ENCODE results near the gene AK1. TPM values are rescaled to one million over a fixed set of nuclear protein-coding genes. Genes with fewer than 3 reads are reported as not detected.
A peak's percentile ranks its signal among the peaks of the same experiment; 100 is the strongest.

The AK1 gene
- total and polyA plus RNA-seq, 2 of the 13 experiments (the other 11 are each of a cell fraction or from before 2014, with no cell fraction given) = 19.1 to 32.8 TPM

DNA sequence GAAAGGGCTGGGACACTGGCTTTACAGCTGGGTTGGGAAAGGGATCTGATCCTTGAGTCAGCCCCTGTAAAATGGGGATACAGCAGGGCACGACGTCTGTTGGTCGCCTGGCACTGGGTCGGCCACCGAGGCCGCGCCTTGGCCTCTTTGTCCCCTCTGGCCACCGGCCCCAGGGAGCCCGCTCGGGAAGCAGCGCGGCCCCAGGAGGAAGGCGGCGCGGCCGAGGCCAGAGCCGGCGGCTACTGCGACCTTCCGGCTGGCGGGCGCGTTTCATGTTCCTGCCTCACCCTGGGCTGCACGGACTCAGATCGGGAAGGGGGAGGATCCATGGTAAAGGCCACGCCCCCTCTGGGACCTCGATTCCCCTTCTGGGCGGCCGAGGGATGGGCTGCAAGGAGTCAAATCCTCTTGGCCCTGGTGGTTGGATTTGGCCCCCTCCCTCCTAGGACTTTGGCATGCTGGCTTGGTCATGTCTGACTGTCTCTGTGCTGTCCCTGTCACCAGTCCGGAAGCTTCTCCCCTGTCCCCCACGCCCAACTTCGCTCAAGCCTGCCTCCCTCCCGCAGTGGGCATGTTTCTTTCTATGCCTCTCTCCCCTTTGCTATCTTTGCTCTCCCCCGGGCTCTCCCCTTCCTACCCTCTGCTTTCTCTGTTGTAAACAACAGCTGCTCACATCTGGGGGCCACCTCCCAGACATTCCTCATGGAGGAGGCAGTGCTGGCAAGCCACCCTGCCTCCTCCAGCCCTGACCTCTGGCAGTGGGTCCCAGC is 49.0 kb downstream of the AK1 start (continued):
- TF ChIP-seq ZSCAN20 (CRISPR knock-in tag; IDR thresholded peaks at IDR 0.05; ENCODE audit: borderline replicate concordance) (no peak), RBAK (CRISPR knock-in tag; IDR thresholded peaks at IDR 0.05) (peak; percentile 78; the same call in 1 of the 2 replicates), ZNF776 (CRISPR knock-in tag; IDR thresholded peaks at IDR 0.05) (no peak), REXO4 (CRISPR knock-in tag; IDR thresholded peaks at IDR 0.05; ENCODE audit: borderline replicate concordance) (no peak), SNRNP70 (IDR thresholded peaks at IDR 0.05; ENCODE audit: low read depth, low read length) (no peak), ADNP (CRISPR knock-in tag; IDR thresholded peaks at IDR 0.05) (no peak), GATAD2A (CRISPR knock-in tag; IDR thresholded peaks at IDR 0.05) (no peak), MIER3 (CRISPR knock-in tag; IDR thresholded peaks at IDR 0.05; ENCODE audit: borderline replicate concordance) (peak; percentile 47; the same call in 1 of the 2 replicates), WIZ (CRISPR knock-in tag; IDR thresholded peaks at IDR 0.05) (no peak)
- TF ChIP-seq, protein P1, sequence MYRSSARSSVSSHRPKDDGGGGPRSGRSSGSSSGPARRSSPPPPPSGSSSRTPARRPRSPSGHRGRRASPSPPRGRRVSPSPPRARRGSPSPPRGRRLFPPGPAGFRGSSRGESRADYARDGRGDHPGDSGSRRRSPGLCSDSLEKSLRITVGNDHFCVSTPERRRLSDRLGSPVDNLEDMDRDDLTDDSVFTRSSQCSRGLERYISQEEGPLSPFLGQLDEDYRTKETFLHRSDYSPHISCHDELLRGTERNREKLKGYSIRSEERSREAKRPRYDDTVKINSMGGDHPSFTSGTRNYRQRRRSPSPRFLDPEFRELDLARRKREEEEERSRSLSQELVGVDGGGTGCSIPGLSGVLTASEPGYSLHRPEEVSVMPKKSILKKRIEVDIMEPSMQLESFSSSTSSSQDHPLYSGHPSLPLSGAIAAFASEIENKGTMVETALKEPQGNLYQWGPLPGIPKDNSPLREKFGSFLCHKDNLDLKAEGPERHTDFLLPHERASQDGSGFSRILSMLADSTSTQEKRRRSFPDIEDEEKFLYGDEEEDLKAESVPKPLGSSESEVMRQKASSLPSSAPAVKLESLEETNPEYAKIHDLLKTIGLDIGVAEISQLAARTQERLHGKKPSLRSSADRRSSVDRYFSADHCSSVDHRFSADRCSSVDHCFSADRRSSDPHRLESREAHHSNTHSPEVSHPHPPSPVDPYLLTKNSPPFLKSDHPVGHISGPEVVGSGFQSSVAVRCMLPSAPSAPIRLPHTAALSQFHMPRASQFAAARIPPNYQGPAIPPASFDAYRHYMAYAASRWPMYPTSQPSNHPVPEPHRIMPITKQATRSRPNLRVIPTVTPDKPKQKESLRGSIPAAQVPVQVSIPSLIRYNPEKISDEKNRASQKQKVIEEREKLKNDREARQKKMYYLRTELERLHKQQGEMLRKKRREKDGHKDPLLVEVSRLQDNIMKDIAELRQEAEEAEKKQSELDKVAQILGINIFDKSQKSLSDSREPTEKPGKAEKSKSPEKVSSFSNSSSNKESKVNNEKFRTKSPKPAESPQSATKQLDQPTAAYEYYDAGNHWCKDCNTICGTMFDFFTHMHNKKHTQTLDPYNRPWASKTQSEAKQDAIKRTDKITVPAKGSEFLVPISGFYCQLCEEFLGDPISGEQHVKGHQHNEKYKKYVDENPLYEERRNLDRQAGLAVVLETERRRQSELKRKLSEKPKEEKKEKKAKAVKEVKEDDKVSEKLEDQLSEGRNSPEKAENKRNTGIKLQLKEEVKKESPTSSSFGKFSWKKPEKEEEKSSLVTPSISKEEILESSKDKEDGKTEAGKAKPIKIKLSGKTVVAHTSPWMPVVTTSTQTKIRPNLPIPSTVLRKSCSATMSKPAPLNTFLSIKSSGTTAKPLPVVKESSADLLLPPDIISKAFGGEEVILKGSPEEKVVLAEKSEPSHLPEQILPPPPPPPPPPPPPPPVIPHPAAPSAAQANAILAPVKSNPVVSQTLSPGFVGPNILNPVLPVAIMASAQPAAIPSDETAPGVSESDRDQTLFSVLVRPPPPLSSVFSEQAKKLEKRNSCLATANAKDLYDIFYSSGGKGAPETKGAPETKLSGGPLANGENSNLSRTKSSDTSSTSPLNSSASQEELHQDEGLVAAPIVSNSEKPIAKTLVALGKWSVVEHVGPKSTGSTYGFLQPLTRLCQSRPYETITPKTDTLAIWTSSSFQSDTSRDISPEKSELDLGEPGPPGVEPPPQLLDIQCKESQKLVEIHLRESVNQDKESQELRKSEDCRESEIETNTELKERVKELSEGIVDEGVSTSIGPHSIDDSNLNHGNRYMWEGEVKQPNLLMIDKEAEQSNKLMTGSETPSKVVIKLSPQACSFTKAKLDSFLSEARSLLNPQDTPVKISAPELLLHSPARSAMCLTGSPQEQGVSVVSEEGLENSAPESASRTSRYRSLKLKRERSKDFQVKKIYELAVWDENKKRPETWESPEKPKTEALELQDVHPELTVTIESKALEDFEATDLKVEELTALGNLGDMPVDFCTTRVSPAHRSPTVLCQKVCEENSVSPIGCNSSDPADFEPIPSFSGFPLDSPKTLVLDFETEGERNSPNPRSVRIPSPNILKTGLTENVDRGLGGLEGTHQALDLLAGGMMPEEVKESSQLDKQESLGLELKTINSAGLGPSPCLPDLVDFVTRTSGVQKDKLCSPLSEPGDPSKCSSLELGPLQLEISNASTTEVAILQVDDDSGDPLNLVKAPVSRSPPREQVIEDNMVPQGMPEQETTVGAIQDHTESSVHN (CRISPR knock-in tag; IDR thresholded peaks at IDR 0.05) = no peak
- TF ChIP-seq, protein P2, sequence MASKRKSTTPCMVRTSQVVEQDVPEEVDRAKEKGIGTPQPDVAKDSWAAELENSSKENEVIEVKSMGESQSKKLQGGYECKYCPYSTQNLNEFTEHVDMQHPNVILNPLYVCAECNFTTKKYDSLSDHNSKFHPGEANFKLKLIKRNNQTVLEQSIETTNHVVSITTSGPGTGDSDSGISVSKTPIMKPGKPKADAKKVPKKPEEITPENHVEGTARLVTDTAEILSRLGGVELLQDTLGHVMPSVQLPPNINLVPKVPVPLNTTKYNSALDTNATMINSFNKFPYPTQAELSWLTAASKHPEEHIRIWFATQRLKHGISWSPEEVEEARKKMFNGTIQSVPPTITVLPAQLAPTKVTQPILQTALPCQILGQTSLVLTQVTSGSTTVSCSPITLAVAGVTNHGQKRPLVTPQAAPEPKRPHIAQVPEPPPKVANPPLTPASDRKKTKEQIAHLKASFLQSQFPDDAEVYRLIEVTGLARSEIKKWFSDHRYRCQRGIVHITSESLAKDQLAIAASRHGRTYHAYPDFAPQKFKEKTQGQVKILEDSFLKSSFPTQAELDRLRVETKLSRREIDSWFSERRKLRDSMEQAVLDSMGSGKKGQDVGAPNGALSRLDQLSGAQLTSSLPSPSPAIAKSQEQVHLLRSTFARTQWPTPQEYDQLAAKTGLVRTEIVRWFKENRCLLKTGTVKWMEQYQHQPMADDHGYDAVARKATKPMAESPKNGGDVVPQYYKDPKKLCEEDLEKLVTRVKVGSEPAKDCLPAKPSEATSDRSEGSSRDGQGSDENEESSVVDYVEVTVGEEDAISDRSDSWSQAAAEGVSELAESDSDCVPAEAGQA (IDR thresholded peaks at IDR 0.05; ENCODE audit: low read depth) = no peak
- TF ChIP-seq, protein P2 (CRISPR knock-in tag; IDR thresholded peaks at IDR 0.05; ENCODE audit: borderline replicate concordance) = no peak
- TF ChIP-seq, protein P3, sequence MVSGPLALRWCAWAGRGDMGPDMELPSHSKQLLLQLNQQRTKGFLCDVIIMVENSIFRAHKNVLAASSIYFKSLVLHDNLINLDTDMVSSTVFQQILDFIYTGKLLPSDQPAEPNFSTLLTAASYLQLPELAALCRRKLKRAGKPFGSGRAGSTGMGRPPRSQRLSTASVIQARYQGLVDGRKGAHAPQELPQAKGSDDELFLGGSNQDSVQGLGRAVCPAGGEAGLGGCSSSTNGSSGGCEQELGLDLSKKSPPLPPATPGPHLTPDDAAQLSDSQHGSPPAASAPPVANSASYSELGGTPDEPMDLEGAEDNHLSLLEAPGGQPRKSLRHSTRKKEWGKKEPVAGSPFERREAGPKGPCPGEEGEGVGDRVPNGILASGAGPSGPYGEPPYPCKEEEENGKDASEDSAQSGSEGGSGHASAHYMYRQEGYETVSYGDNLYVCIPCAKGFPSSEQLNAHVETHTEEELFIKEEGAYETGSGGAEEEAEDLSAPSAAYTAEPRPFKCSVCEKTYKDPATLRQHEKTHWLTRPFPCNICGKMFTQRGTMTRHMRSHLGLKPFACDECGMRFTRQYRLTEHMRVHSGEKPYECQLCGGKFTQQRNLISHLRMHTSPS (CRISPR knock-in tag; IDR thresholded peaks at IDR 0.05; ENCODE audit: low read depth) = peak; percentile 35; the same call in 1 of the 2 replicates

All from HepG2 (cell line).